ENCODE results near the gene MAPK8.

DNA sequence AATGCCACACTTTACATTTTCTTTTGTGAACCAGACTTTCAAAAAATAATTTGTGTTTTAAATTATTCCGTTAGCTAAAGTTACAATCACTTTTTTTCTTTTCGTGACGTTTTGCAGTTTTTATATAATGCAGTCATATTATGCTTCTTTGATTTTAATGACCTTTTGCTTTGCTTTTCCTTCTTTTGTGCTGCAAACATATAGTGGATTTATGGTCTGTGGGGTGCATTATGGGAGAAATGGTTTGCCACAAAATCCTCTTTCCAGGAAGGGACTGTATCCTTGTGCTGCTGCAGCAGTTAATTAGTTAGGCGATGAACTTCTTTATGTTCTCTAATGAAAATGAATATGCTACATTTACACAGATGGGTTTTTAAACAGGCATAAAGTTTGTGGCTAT is 117.4 kb downstream of the MAPK8 start:
- TF ChIP-seq RAD21 (IDR thresholded peaks at IDR 0.05; ENCODE audit: low read depth) (no peak), CEBPB (IDR thresholded peaks at IDR 0.05) (no peak)

Measured in Ishikawa (cell line).